DMS79 (cell line): ENCODE measurements around the gene LILRB5.
"Not testable (repeated sequence)": the region's sequence is repeated elsewhere in the genome, so short reads cannot be mapped to it uniquely, and the experiment has no call there.

Experiments used
- DNase-seq: peaks from one replicate; lab custom pipeline; 2025; lab: John Stamatoyannopoulos, UW

LILRB5 gene

GRCh38 chr19:54275951-54276350 is 18.9 kb upstream of the LILRB5 start:
- no peak for DNase-seq

- not testable (repeated sequence) for DNase-seq
Measured at GRCh38 chr19:54274516-54274915, 17.4 kb upstream of the LILRB5 start.

- DNase-seq = no peak
Measured at GRCh38 chr19:54273821-54274220, 16.7 kb upstream of the LILRB5 start.

- DNase-seq = not testable (repeated sequence)
Measured at GRCh38 chr19:54272181-54272580, 15.1 kb upstream of the LILRB5 start.

GRCh38 chr19:54271587-54271986 is 14.5 kb upstream of the LILRB5 start:
- DNase-seq = not testable (repeated sequence)

GRCh38 chr19:54271106-54271505 is 14.0 kb upstream of the LILRB5 start:
- DNase-seq = no peak

GRCh38 chr19:54268936-54269335 is 11.9 kb upstream of the LILRB5 start:
- no peak for DNase-seq

GRCh38 chr19:54266133-54266532 is 9.1 kb upstream of the LILRB5 start:
- peak; percentile 46 for DNase-seq

- DNase-seq = no peak
Measured at GRCh38 chr19:54262470-54262869, 5.4 kb upstream of the LILRB5 start.

- no peak for DNase-seq
Measured at GRCh38 chr19:54262066-54262465, 5.0 kb upstream of the LILRB5 start.

GRCh38 chr19:54256250-54257115 is 590 bp downstream of the LILRB5 start:
- no peak for DNase-seq

GRCh38 chr19:54255105-54255775 is 1.8 kb downstream of the LILRB5 start:
- DNase-seq = no peak

GRCh38 chr19:54254195-54254906 is 2.7 kb downstream of the LILRB5 start:
- no peak for DNase-seq

- DNase-seq = no peak
Measured at GRCh38 chr19:54253331-54254194, 3.5 kb downstream of the LILRB5 start.

GRCh38 chr19:54252845-54253244 is 4.2 kb downstream of the LILRB5 start:
- no peak for DNase-seq

GRCh38 chr19:54252243-54252642 is 4.8 kb downstream of the LILRB5 start:
- no peak for DNase-seq

GRCh38 chr19:54248016-54248601 is 9.0 kb downstream of the LILRB5 start:
- no peak for DNase-seq

- no peak for DNase-seq
Measured at GRCh38 chr19:54247106-54247930, 9.8 kb downstream of the LILRB5 start.

GRCh38 chr19:54245936-54246335 is 11.1 kb downstream of the LILRB5 start:
- no peak for DNase-seq

- DNase-seq = not testable (repeated sequence)
Measured at GRCh38 chr19:54243809-54244208, 13.3 kb downstream of the LILRB5 start.
